GM12892 (cell line): Measurements from ENCODE around the gene UBA3.

Experiments
- POLR2A ChIP-seq: IDR thresholded peaks from 2 replicates; pipeline ENCODE4 v1.6.1; 2011; ENCODE audit warnings: low read depth, low read length, control low read depth
- TAF1 ChIP-seq: IDR thresholded peaks from 2 replicates; pipeline ENCODE4 v1.6.1; 2011; ENCODE audit warnings: low read depth, mild to moderate bottlenecking, control low read depth, low read length, borderline replicate concordance

DNA sequence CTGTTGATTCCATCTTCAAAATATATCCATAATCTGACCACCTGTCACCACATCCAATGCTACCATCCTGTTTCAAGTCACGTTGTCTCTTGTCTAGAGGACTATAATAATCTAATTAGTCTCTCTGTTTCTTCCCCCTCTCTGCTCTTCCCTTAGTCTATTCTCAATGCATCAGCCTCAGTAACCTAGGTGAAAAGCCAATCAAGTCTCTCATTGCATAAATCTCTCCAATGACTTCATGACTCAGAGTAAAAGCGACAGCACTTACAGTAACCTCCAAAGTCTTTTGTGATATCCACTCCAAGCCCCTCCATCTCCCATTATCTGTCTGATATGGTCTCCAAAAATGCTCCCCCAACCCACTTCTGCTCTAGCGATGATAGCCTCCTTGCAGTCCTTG lies 7.2 kb downstream of the UBA3 start:
- TF ChIP-seq POLR2A, result no peak
- no peak for TF ChIP-seq TAF1
